Upper lobe of left lung (tissue), 6 donors: Measurements from ENCODE around the gene ITGB7. TPM values are rescaled to one million over a fixed set of nuclear protein-coding genes. Genes with fewer than 3 reads are reported as not detected.

ENCODE experiments used
- ATAC-seq, 2 donors: fragments of 200-7000 bp; cut with Tn5 transposase; one replicate each; pipeline ENCODE4 v1.9.1; 2022; ENCODE audit warnings: mild to moderate bottlenecking in 2 of 2, moderate library complexity in 2 of 2; ENCODE audit not compliant: low FRiP score in 2 of 2
- DNase-seq, 2 donors: peaks; one replicate each; pipeline ENCODE4 v3.0.0-alpha.2; 2019 to 2020
- H3K27ac ChIP-seq, 4 donors: fragments of 200-600 bp; sonication (generic); one replicate each; pipeline ENCODE4 v1.5.1; 2016 to 2019
- H3K27me3 ChIP-seq, 4 donors: fragments of 200-600 bp; sonication (generic); one replicate each; pipeline ENCODE4 v1.5.1; 2017 to 2019
- H3K36me3 ChIP-seq, 4 donors: fragments of 200-600 bp; sonication (generic); one replicate each; pipeline ENCODE4 v1.5.1; 2016 to 2019
- H3K4me1 ChIP-seq, 4 donors: fragments of 200-600 bp; sonication (generic); one replicate each; pipeline ENCODE4 v1.5.1; 2018 to 2019
- H3K4me3 ChIP-seq, 4 donors: fragments of 200-600 bp; sonication (generic); one replicate each; pipeline ENCODE4 v1.5.1; 2017 to 2019; ENCODE audit warnings: mild to moderate bottlenecking in 2 of 4, moderate library complexity in 1 of 4
- H3K9me3 ChIP-seq, 4 donors: fragments of 200-600 bp; sonication (generic); one replicate each; pipeline ENCODE4 v1.5.1; 2018 to 2019
- EP300 ChIP-seq, 4 donors: sonication (generic); formaldehyde crosslinking; IDR thresholded peaks; one replicate each; pipeline ENCODE4 v1.5.1; 2017; ENCODE audit warnings: antibody characterized with exemption in 4 of 4, control low read depth in 2 of 4
- POLR2A ChIP-seq, 4 donors: fragments of 450-650 bp; IDR thresholded peaks; one replicate each; pipeline ENCODE4 v1.5.1; 2016 to 2017; ENCODE audit warnings: antibody characterized with exemption in 4 of 4, mild to moderate bottlenecking in 2 of 4
- POLR2AphosphoS5 ChIP-seq, 2 donors: sonication (generic); formaldehyde crosslinking; IDR thresholded peaks; one replicate each; pipeline ENCODE4 v1.5.1; 2017; ENCODE audit warnings: antibody characterized with exemption in 2 of 2
- WGBS, 2 donors: methylation state at CpG; one replicate each; pipeline ENCODE4 v1.1.5; 2017 to 2018; 5-methylcytosine and 5-hydroxymethylcytosine counted together
- total RNA-seq, 6 donors: library from RNA; depleted of rRNA in 4 of 6; stranded (reverse); fragments of >200 nt in 4 of 6; gene quantifications; one replicate each; pipeline versions ENCODE4 v1.1.0 to v1.2.1, GENCODE V29; 2016 to 2021
- TF ChIP-seq, protein P1 (sequence below), 6 experiments: fragments of 450-650 bp in 4 of 6; fragments of 200-600 bp in 2 of 6; sonication (generic) in 2 of 6; IDR thresholded peaks; one replicate each; pipeline ENCODE4 v1.5.1; 2016 to 2019; ENCODE audit warnings: antibody characterized with exemption in 6 of 6
- donor health status: DM: no; HTN: no; CAD: no; lungs with moderate emphysema.
- donor health status: DM: no; HTN: yes; CAD: no; lungs with severe emphysema.

ITGB7 gene
- total RNA-seq, 6 donors from 2014 or later = 3.1 to 12.9 (median 4.7) TPM

DNA sequence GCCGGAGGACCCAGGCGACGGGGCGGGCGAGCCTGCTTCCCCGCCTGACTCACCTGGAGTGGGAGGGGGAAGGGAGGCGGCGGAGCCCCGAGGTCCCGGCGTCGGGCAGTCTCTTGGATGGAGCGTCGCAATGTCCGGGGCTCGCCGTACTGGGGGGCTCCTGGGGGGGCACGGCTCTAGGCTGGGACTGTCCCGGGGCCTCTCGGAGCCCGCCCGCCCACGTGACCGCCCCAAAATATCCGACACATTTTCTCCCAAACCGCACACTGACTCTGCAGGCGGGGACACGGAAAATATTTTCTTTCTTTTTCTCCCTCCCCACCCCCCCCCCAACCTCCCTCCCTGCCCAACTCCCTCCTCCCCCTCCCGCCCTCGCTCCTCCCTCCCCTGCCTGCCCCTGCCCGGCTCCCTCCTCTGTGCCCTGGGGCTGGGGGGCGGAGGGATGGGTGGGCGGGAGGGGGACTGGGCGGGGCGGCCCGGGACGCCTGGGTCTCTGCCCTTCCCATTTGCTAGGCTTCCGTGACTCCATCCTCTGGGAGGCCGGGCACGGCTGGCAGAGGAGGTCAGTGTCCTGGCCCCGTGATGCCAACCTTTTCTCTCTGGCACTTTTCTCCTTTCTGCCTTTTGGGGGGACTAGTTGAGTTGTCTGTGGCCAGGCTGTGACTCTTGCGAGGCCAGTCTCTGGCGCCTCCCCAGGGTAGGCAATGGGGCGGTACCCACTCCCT, 25.0 kb upstream of the ITGB7 start, which contains the start of gene RARG:
Gene RARG (minus strand): TSS at position 289 of the 725 bp plus-strand sequence. CDS start 4,664 bp downstream, outside the sequence.
- peak; percentile 80 to 81 for ATAC-seq
- H3K36me3 ChIP-seq = peaks cover 0 to 3% (median 0%) of the 10 kb centered on the region in 4 donors
- H3K4me1 ChIP-seq = peaks cover 35 to 48% (median 46%) of the 10 kb centered on the region in 4 donors
- H3K9me3 ChIP-seq = no peaks in the 10 kb centered on the region
- 0 to 1% methylated on average over 18 to 38 of the region's 44 CpGs for WGBS, 2 donors
- DNase-seq = peak; percentile 64 to 90
- peak within 1 kb of the TSS; percentile 72 to 90 (median 86) for H3K27ac ChIP-seq
- peak within 1 kb of the TSS; percentile 59 to 79 (median 65) for H3K4me3 ChIP-seq
- TF ChIP-seq EP300 (IDR thresholded peaks at IDR 0.05) (no peak), POLR2AphosphoS5 (IDR thresholded peaks at IDR 0.05) (peak; percentile 15 to 44), POLR2A (IDR thresholded peaks at IDR 0.05) (peak in 1 of 4 donors; percentile 39)
- TF ChIP-seq, protein P1, sequence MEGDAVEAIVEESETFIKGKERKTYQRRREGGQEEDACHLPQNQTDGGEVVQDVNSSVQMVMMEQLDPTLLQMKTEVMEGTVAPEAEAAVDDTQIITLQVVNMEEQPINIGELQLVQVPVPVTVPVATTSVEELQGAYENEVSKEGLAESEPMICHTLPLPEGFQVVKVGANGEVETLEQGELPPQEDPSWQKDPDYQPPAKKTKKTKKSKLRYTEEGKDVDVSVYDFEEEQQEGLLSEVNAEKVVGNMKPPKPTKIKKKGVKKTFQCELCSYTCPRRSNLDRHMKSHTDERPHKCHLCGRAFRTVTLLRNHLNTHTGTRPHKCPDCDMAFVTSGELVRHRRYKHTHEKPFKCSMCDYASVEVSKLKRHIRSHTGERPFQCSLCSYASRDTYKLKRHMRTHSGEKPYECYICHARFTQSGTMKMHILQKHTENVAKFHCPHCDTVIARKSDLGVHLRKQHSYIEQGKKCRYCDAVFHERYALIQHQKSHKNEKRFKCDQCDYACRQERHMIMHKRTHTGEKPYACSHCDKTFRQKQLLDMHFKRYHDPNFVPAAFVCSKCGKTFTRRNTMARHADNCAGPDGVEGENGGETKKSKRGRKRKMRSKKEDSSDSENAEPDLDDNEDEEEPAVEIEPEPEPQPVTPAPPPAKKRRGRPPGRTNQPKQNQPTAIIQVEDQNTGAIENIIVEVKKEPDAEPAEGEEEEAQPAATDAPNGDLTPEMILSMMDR (IDR thresholded peaks at IDR 0.05) = peak in 1 of 6 experiments; percentile 8
- H3K27me3 ChIP-seq = no peaks in the 10 kb centered on the region

DNA sequence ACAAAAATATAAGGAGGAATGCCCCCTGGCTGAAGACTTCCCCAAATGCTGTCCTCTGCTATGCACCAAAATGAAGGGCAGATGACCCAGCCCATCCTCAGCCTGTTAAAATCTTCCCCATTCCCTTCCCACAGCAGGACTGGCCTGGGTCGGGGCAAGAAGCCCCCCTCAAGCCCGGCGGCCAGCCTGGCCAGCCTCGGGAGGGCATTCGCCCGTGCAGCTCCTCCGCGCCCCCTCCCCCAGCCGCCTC, 24.5 kb upstream of the ITGB7 start:
- Histone ChIP-seq H3K36me3 (peaks cover 0 to 3% (median 0%) of the 10 kb centered on the region in 4 donors), H3K27ac (peak overlapping the region; percentile 72 to 90 (median 86)), H3K9me3 (no peaks in the 10 kb centered on the region), H3K27me3 (no peaks in the 10 kb centered on the region), H3K4me1 (peaks cover 35 to 48% (median 46%) of the 10 kb centered on the region in 4 donors), H3K4me3 (peak overlapping the region; percentile 59 to 79 (median 65))
- ATAC-seq (peak in 1 of 2 donors; percentile 8), DNase-seq (no peak)
- TF ChIP-seq POLR2AphosphoS5 (IDR thresholded peaks at IDR 0.05) = no peak
- TF ChIP-seq POLR2A (IDR thresholded peaks at IDR 0.05) = no peak
- TF ChIP-seq, protein P1 (IDR thresholded peaks at IDR 0.05) = no peak
- no peak for TF ChIP-seq EP300 (IDR thresholded peaks at IDR 0.05)
- 1% methylated on average over 9 of the region's 9 CpGs; no CpG with 5 or more reads in 1 of the 2 donors for WGBS, 2 donors

DNA sequence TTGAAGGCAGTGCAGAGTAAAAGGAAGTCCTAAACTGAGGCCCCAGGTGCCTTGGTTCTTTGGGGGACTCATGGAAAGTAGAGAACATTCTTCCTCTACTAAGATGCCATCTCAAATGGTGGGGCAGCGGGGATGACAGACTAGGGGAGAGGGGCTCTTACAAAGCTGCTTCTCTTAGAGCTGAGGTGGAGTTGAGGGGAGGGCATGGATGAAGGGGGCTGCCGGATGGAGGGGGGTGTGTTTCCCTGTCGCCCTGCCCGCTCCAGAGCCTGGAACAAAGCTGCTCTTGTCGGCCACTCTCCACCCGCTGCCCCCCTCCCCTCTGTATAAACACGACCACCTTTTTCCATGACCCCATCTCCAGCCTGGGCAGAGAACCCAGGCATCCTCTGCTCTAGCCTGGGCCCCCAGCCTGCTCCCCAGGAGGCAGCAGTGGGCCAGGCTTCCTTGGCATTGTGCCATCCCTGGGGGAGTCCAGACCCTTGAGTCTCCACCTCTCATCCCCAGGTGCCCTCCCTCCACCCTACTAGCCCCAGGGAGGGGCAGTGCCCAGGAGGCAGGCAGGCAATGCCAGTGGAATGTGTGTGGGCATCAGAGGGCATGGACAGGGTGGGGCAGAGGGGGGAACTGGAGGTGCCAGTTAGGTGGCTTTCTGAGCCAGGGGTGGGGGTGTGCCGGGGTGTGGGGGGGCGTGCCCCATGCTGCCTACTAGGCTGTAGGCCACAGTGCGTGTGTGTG, 23.2 kb upstream of the ITGB7 start:
- Histone ChIP-seq H3K27ac (peak overlapping the region; percentile 72 to 90 (median 86)), H3K27me3 (no peaks in the 10 kb centered on the region), H3K9me3 (no peaks in the 10 kb centered on the region), H3K4me3 (peak overlapping the region in 2 of 4 donors; percentile 59 to 79), H3K4me1 (peaks cover 42 to 56% (median 48%) of the 10 kb centered on the region in 4 donors), H3K36me3 (peaks cover 0 to 6% (median 0%) of the 10 kb centered on the region in 4 donors)
- DNase-seq (peak; percentile 75 to 86), ATAC-seq (peak in 1 of 2 donors; percentile 83)
- WGBS, 2 donors = 48 to 63% methylated on average over 6 to 9 of the region's 10 CpGs
- TF ChIP-seq, protein P1 (IDR thresholded peaks at IDR 0.05) = no peak
- TF ChIP-seq POLR2AphosphoS5 (IDR thresholded peaks at IDR 0.05) (no peak), POLR2A (IDR thresholded peaks at IDR 0.05) (no peak), EP300 (IDR thresholded peaks at IDR 0.05) (no peak)

DNA sequence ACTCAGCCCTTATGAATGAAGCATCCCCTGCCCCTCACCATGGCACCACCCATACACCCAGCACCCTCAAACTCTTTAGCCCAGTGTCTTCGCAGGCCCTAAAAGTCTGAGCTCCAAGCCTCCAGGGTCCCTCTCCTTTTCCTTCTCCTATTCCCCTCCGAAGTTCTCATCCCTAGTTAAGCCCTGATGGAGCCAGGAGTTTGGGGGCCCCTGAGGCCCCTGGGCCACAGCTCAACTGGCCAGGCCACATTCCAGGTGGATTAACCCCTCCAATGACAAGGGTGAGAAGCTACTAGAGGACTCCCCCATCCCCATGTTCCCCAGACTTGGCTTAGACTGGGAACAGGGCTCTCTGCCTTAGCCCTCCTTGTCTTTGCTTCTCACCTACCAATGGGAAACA, 22.4 kb upstream of the ITGB7 start:
- DNase-seq = no peak
- TF ChIP-seq POLR2A (IDR thresholded peaks at IDR 0.05) (no peak), EP300 (IDR thresholded peaks at IDR 0.05) (no peak), POLR2AphosphoS5 (IDR thresholded peaks at IDR 0.05) (no peak)
- TF ChIP-seq, protein P1 (IDR thresholded peaks at IDR 0.05) = no peak

More for the DNA sequence above, 22.4 kb upstream of the ITGB7 start:
- H3K36me3 ChIP-seq = peaks cover 0 to 6% (median 0%) of the 10 kb centered on the region in 4 donors
- H3K4me3 ChIP-seq = no peak overlapping the region
- no peak for ATAC-seq
- peaks cover 46 to 63% (median 55%) of the 10 kb centered on the region in 4 donors for H3K4me1 ChIP-seq
- 80 to 92% methylated on average over 2 of the region's 2 CpGs for WGBS, 2 donors
- no peaks in the 10 kb centered on the region for H3K27me3 ChIP-seq
- peak overlapping the region; percentile 72 to 90 (median 86) for H3K27ac ChIP-seq
- H3K9me3 ChIP-seq = no peaks in the 10 kb centered on the region
